Liver (tissue), 9 donors: Measurements from ENCODE around the gene KCNQ1. TPM values are rescaled to one million over a fixed set of nuclear protein-coding genes. Genes with fewer than 3 reads are reported as not detected.

Experiments
- DNase-seq: peaks from one replicate; pipeline ENCODE4 v3.0.0-alpha.2; 2017; ENCODE audit warnings: low spot score
- H3K27ac ChIP-seq, 2 donors: one replicate each; pipeline ENCODE4 v1.7.0; 2013; ENCODE audit warnings: inconsistent platforms in 2 of 2, low read length in 2 of 2, control low read depth in 1 of 2, low read depth in 1 of 2, mild to moderate bottlenecking in 1 of 2
- H3K27me3 ChIP-seq, 4 donors: one replicate each; pipeline versions ENCODE4 v1.6.1 to v1.7.0; 2013; ENCODE audit warnings: low read length in 3 of 4, inconsistent platforms in 1 of 4, mild to moderate bottlenecking in 1 of 4, moderate library complexity in 1 of 4; ENCODE audit not compliant: control insufficient read depth in 4 of 4, insufficient read depth in 4 of 4
- H3K36me3 ChIP-seq, 4 donors: one replicate each; pipeline versions ENCODE4 v1.6.1 to v1.7.0; 2013; ENCODE audit warnings: low read length in 3 of 4, mild to moderate bottlenecking in 3 of 4, low read depth in 1 of 4, moderate library complexity in 1 of 4; ENCODE audit not compliant: control insufficient read depth in 4 of 4, insufficient read depth in 3 of 4
- H3K4me1 ChIP-seq, 4 donors: one replicate each; pipeline versions ENCODE4 v1.6.1 to v1.7.0; 2013; ENCODE audit warnings: low read length in 3 of 4, mild to moderate bottlenecking in 3 of 4, moderate library complexity in 1 of 4; ENCODE audit not compliant: control insufficient read depth in 4 of 4, insufficient read depth in 4 of 4
- H3K4me3 ChIP-seq, 3 donors: one replicate each; pipeline versions ENCODE4 v1.6.1 to v1.7.0; 2013; ENCODE audit warnings: low read length in 3 of 3, control low read depth in 1 of 3, low read depth in 1 of 3, mild to moderate bottlenecking in 1 of 3
- H3K9ac ChIP-seq, 2 donors: one replicate each; pipeline ENCODE4 v1.7.0; 2013; ENCODE audit warnings: low read length in 2 of 2, mild to moderate bottlenecking in 2 of 2, moderate library complexity in 2 of 2, control low read depth in 1 of 2, low read depth in 1 of 2
- H3K9me3 ChIP-seq, 4 donors: one replicate each; pipeline versions ENCODE4 v1.6.1 to v1.7.0; 2013; ENCODE audit warnings: low read length in 3 of 4; ENCODE audit not compliant: control insufficient read depth in 4 of 4
- EGR1 ChIP-seq, 2 donors: IDR thresholded peaks; 2 replicates each; pipeline ENCODE4 v1.6.1; 2016 to 2018; ENCODE audit warnings: antibody characterized with exemption in 2 of 2, low read depth in 2 of 2
- FOXA1 ChIP-seq: IDR thresholded peaks from 2 replicates; pipeline ENCODE4 v1.6.1; 2016; ENCODE audit warnings: antibody characterized with exemption
- HNF4A ChIP-seq, 2 donors: conservative IDR thresholded peaks; 2 replicates each; pipeline ENCODE4 v1.6.1; 2016; ENCODE audit warnings: antibody characterized with exemption in 2 of 2, mild to moderate bottlenecking in 2 of 2
- HNF4G ChIP-seq: IDR thresholded peaks from 2 replicates; pipeline ENCODE4 v1.6.1; 2016; ENCODE audit warnings: antibody characterized with exemption
- NR2F2 ChIP-seq: IDR thresholded peaks from 2 replicates; pipeline ENCODE4 v1.6.1; 2016; ENCODE audit warnings: antibody characterized with exemption
- RXRA ChIP-seq, 2 donors: IDR thresholded peaks; 2 replicates each; pipeline ENCODE4 v1.6.1; 2017 to 2018; ENCODE audit warnings: antibody characterized with exemption in 2 of 2, mild to moderate bottlenecking in 1 of 2
- TAF1 ChIP-seq: conservative IDR thresholded peaks from 2 replicates; pipeline ENCODE4 v1.6.1; 2016; ENCODE audit warnings: antibody characterized with exemption, mild to moderate bottlenecking
- YY1 ChIP-seq: IDR thresholded peaks from 2 replicates; pipeline ENCODE4 v1.6.1; 2016; ENCODE audit warnings: antibody characterized with exemption, mild to moderate bottlenecking
- WGBS: extraction: QIAGEN DNeasy Blood & Tissue Kit; methylation state at CpG from one replicate; pipeline ENCODE4 v1.1.7; 2013; 5-methylcytosine and 5-hydroxymethylcytosine counted together
- polyA plus RNA-seq, 2 donors: library from polyadenylated mRNA; stranded (reverse) in 1 of 2; unstranded in 1 of 2; fragments of 200-250 nt in 1 of 2; fragments of >200 nt in 1 of 2; fragmentation: Nextera tagmentation in 1 of 2; extraction: Ambion mirVana in 1 of 2; gene quantifications; one replicate each; pipeline versions ENCODE4 v1.2.1 to v1.2.3, GENCODE V29; 2013 to 2015
- total RNA-seq, 2 donors: library from RNA; depleted of rRNA; stranded (reverse); fragments of >200 nt; gene quantifications; one replicate each; pipeline ENCODE4 v1.2.3, GENCODE V29; 2014
- TF ChIP-seq, protein P1 (sequence below): IDR thresholded peaks from 2 replicates; pipeline ENCODE4 v1.6.1; 2016; ENCODE audit warnings: antibody characterized with exemption
- TF ChIP-seq, protein P2 (sequence below): IDR thresholded peaks from 2 replicates; pipeline ENCODE4 v1.6.1; 2016; ENCODE audit warnings: antibody characterized with exemption
- TF ChIP-seq, protein P3 (sequence below): IDR thresholded peaks from 2 replicates; pipeline ENCODE4 v1.6.1; 2016; ENCODE audit warnings: antibody characterized with exemption
- TF ChIP-seq, protein P4 (sequence below): IDR thresholded peaks from 2 replicates; pipeline ENCODE4 v1.6.1; 2016; ENCODE audit warnings: antibody characterized with exemption, mild to moderate bottlenecking
- donor health status: healthy.
- donor health status: healthy.
- donor health status: healthy.
- donor health status: healthy.
- donor health status: healthy.

KCNQ1 gene
- total and polyA plus RNA-seq, 4 donors: 0.31 to 2.2 (median 1.5) TPM

DNA sequence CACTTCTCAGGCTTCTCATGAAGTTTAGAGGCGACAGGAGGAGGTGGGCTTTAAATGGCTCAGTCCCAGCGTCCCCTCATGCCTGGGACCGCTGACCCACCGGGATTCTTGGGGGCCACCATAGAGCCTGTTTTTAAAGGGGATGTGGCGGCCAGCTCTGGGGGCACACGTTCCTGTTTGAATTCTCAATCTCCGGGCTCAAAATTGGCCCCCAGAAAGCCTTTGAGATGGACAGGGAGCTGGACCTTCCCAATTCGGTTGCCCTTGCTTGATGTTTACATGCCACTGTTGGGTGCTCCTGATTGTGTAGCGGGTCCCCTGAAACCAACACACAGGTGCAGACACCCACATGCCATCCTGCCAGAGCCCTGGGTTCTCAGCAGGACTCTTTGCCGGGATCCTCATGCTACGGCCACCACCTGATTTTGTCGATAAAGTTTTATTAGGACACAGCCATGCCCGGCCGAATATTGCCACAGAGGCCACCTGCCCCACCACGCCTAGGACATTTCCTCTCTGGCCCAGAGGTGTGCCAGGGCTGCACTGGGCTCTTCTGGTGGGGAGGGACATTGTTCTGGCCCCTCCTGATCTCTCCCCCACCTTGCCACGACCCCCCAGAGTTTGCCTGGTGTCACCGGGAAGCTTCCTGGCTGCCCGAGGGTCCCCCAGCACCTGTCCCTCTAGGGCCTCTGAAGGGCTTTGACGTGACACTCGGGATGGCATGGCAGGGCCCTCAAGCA, 71.6 kb downstream of the KCNQ1 start:
- Histone ChIP-seq H3K27ac (no peak overlapping the region), H3K36me3 (peaks cover 0 to 2% (median 0%) of the 10 kb centered on the region in 4 donors), H3K4me3 (no peak overlapping the region), H3K9ac (no peak overlapping the region), H3K27me3 (no peaks in the 10 kb centered on the region), H3K4me1 (no peaks in the 10 kb centered on the region), H3K9me3 (no peaks in the 10 kb centered on the region)
- 93% methylated on average over 20 of the region's 20 CpGs for WGBS
- TF ChIP-seq, protein P1, sequence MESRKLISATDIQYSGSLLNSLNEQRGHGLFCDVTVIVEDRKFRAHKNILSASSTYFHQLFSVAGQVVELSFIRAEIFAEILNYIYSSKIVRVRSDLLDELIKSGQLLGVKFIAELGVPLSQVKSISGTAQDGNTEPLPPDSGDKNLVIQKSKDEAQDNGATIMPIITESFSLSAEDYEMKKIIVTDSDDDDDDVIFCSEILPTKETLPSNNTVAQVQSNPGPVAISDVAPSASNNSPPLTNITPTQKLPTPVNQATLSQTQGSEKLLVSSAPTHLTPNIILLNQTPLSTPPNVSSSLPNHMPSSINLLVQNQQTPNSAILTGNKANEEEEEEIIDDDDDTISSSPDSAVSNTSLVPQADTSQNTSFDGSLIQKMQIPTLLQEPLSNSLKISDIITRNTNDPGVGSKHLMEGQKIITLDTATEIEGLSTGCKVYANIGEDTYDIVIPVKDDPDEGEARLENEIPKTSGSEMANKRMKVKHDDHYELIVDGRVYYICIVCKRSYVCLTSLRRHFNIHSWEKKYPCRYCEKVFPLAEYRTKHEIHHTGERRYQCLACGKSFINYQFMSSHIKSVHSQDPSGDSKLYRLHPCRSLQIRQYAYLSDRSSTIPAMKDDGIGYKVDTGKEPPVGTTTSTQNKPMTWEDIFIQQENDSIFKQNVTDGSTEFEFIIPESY: no peak
- peak; percentile 24 for DNase-seq

DNA sequence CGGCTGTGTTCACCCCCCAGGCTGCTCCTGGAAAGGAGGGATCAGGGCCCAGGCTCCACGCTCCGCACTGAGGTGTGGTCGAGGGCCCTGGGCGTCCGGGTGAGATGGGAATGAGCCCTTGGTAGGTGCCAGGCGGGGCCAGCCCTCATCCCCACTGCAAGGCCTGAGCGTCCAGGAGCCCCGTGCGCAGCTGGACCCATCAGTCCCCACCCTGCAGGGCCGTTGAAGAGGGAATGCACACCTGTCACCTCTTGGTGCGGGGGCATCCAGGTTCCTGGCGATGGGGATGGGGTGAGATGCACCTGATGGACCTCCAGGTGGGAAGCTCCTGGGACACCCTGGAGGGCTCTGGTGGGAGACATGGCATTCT, 72.2 kb downstream of the KCNQ1 start:
- TF ChIP-seq TAF1 (no peak), HNF4A (conservative IDR thresholded peaks at IDR 0.05) (no peak), EGR1 (IDR thresholded peaks at IDR 0.05; ENCODE audit: low read depth in 2 of 2) (no peak), NR2F2 (no peak), RXRA (IDR thresholded peaks at IDR 0.05) (no peak), FOXA1 (no peak), HNF4G (no peak), YY1 (no peak)
- TF ChIP-seq, protein P1: no peak
- TF ChIP-seq, protein P2, sequence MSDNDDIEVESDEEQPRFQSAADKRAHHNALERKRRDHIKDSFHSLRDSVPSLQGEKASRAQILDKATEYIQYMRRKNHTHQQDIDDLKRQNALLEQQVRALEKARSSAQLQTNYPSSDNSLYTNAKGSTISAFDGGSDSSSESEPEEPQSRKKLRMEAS: no peak
- TF ChIP-seq, protein P3, sequence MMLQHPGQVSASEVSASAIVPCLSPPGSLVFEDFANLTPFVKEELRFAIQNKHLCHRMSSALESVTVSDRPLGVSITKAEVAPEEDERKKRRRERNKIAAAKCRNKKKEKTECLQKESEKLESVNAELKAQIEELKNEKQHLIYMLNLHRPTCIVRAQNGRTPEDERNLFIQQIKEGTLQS: no peak
- TF ChIP-seq, protein P4, sequence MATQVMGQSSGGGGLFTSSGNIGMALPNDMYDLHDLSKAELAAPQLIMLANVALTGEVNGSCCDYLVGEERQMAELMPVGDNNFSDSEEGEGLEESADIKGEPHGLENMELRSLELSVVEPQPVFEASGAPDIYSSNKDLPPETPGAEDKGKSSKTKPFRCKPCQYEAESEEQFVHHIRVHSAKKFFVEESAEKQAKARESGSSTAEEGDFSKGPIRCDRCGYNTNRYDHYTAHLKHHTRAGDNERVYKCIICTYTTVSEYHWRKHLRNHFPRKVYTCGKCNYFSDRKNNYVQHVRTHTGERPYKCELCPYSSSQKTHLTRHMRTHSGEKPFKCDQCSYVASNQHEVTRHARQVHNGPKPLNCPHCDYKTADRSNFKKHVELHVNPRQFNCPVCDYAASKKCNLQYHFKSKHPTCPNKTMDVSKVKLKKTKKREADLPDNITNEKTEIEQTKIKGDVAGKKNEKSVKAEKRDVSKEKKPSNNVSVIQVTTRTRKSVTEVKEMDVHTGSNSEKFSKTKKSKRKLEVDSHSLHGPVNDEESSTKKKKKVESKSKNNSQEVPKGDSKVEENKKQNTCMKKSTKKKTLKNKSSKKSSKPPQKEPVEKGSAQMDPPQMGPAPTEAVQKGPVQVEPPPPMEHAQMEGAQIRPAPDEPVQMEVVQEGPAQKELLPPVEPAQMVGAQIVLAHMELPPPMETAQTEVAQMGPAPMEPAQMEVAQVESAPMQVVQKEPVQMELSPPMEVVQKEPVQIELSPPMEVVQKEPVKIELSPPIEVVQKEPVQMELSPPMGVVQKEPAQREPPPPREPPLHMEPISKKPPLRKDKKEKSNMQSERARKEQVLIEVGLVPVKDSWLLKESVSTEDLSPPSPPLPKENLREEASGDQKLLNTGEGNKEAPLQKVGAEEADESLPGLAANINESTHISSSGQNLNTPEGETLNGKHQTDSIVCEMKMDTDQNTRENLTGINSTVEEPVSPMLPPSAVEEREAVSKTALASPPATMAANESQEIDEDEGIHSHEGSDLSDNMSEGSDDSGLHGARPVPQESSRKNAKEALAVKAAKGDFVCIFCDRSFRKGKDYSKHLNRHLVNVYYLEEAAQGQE: no peak
- Histone ChIP-seq H3K27me3 (no peaks in the 10 kb centered on the region), H3K27ac (no peak overlapping the region), H3K4me3 (no peak overlapping the region), H3K4me1 (no peaks in the 10 kb centered on the region), H3K36me3 (peaks cover 0 to 2% (median 0%) of the 10 kb centered on the region in 4 donors), H3K9ac (no peak overlapping the region), H3K9me3 (no peaks in the 10 kb centered on the region)
- peak; percentile 9 for DNase-seq
- WGBS: 87% methylated on average over 13 of the region's 13 CpGs
